K562 (cell line): Measurements from ENCODE around the gene WDR90. TPM values are rescaled to one million over a fixed set of nuclear protein-coding genes. Genes with fewer than 3 reads are reported as not detected.

Experiments used
- ATAC-seq: fragments of 200-7000 bp; cut with Tn5 transposase; 3 replicates; pipeline ENCODE4 v1.9.1; 2020; ENCODE audit warnings: moderate library complexity
- BruUV-seq: library from RNA; stranded (reverse); fragments of 400-500 nt; replicated peaks from 2 replicates; lab custom pipeline; 2021; lab: Mats Ljungman, UMichigan
- CTCF ChIA-PET: fragments of 300-600 bp; formaldehyde crosslinking; extraction: SDS; loops from one replicate; lab custom pipeline; 2021; ENCODE audit warnings: low intra/inter-chr PET ratio; lab: Yijun Ruan, JAX
- POLR2A ChIA-PET: fragments of 300-600, 350-650 bp; sonication (Branson Sonifier 250); formaldehyde crosslinking; extraction: SDS; loops from one replicate; lab custom pipeline; 2021; ENCODE audit warnings: antibody characterized with exemption, inconsistent platforms; lab: Yijun Ruan, JAX
- DNase-seq, 4 experiments: peaks; one replicate each; pipeline versions ENCODE4 v3.0.0 to v3.0.0-alpha.2; 2011 to 2018; ENCODE audit warnings: low spot score in 3 of 4, mixed read lengths in 3 of 4; ENCODE audit errors: extremely low read depth in 1 of 4
- FAIRE-seq: peaks from 2 replicates; lab custom pipeline; 2011; peaks lifted over from hg19 to GRCh38; lab: Jason Lieb, UNC
- H2AFZ ChIP-seq: 2 replicates; pipeline ENCODE4 v1.6.0; 2011; ENCODE audit warnings: low read depth, low read length, control low read depth, inconsistent platforms
- H3K27ac ChIP-seq: fragments of 200-600 bp; 3 replicates; pipeline ENCODE4 v1.8.0; 2011; ENCODE audit warnings: low read depth, mild to moderate bottlenecking, control low read depth, inconsistent platforms, low read length, moderate library complexity, mixed read lengths; ENCODE audit errors: extremely low read depth
- H3K27me3 ChIP-seq, 2 experiments: fragments of 300-600 bp in 1 of 2; 2 replicates in 1 of 2; 3 replicates in 1 of 2; pipeline versions ENCODE4 v1.6.0 to v1.8.0; 2011; ENCODE audit warnings: inconsistent platforms in 2 of 2, low read length in 2 of 2, mild to moderate bottlenecking in 1 of 2, mixed read lengths in 1 of 2, moderate library complexity in 1 of 2; ENCODE audit not compliant: control insufficient read depth in 2 of 2, insufficient read depth in 2 of 2
- H3K36me3 ChIP-seq: fragments of 300-600 bp; 3 replicates; pipeline ENCODE4 v1.8.0; 2011; ENCODE audit warnings: mild to moderate bottlenecking, low read length, inconsistent platforms; ENCODE audit not compliant: control insufficient read depth, insufficient read depth
- H3K4me1 ChIP-seq, 2 experiments: fragments of 200-600 bp in 1 of 2; replicated peaks in 1 of 2; 2 replicates in 1 of 2; 3 replicates in 1 of 2; pipeline versions ENCODE4 v1.5.1 to v1.8.0; 2011; ENCODE audit warnings: inconsistent platforms in 2 of 2, low read length in 2 of 2, mild to moderate bottlenecking in 1 of 2, mixed read lengths in 1 of 2, moderate library complexity in 1 of 2; ENCODE audit not compliant: control insufficient read depth in 2 of 2, insufficient read depth in 2 of 2
- H3K4me2 ChIP-seq: 2 replicates; pipeline ENCODE4 v1.6.1; 2011; ENCODE audit warnings: low read length, control low read depth, inconsistent platforms, mixed read lengths; ENCODE audit not compliant: insufficient read depth
- H3K4me3 ChIP-seq: fragments of 200-600 bp; sonication (generic), shearing (Covaris generic); 2 replicates; pipeline ENCODE4 v1.5.1; 2016; ENCODE audit warnings: control low read depth, inconsistent platforms
- H3K79me2 ChIP-seq: fragments of 200-600 bp; 3 replicates; pipeline ENCODE4 v1.8.0; 2011; ENCODE audit warnings: low read length, inconsistent platforms; ENCODE audit not compliant: control insufficient read depth, insufficient read depth
- H3K9ac ChIP-seq, 2 experiments: 2 replicates each; pipeline versions ENCODE4 v1.6.0 to v1.6.1; 2011; ENCODE audit warnings: low read depth in 2 of 2, low read length in 2 of 2, control low read depth in 1 of 2, inconsistent platforms in 1 of 2, mild to moderate bottlenecking in 1 of 2, mixed read lengths in 1 of 2; ENCODE audit not compliant: insufficient read depth in 1 of 2
- H3K9me1 ChIP-seq: one replicate; pipeline ENCODE4 v1.6.0; 2011; ENCODE audit warnings: inconsistent platforms, mild to moderate bottlenecking, low read length, moderate library complexity; ENCODE audit not compliant: control insufficient read depth, insufficient read depth
- H3K9me3 ChIP-seq: replicated peaks from 2 replicates; pipeline ENCODE4 v1.5.1; 2011; ENCODE audit warnings: low read depth, low read length, inconsistent platforms; ENCODE audit not compliant: control insufficient read depth, insufficient read depth
- H4K20me1 ChIP-seq: replicated peaks from 2 replicates; pipeline ENCODE4 v1.6.1; 2011; ENCODE audit warnings: low read length, inconsistent platforms, mixed read lengths; ENCODE audit not compliant: control insufficient read depth, insufficient read depth
- EGR1 ChIP-seq: fragments of 450-650 bp; conservative IDR thresholded peaks from 2 replicates; pipeline ENCODE4 v1.6.1; 2017; ENCODE audit warnings: mild to moderate bottlenecking
- GATAD2B ChIP-seq: fragments of 450-650 bp; IDR thresholded peaks from 2 replicates; pipeline ENCODE4 v1.6.1; 2017; ENCODE audit warnings: mild to moderate bottlenecking, borderline replicate concordance
- KLF6 ChIP-seq: fragments of 250-450 bp; sonication (Bioruptor Pico); IDR thresholded peaks from 2 replicates; pipeline ENCODE4 v1.4.0; 2020; ENCODE audit warnings: mild to moderate bottlenecking, moderate library complexity, borderline replicate concordance
- MTA1 ChIP-seq: fragments of 450-650 bp; IDR thresholded peaks from 2 replicates; pipeline ENCODE4 v1.6.1; 2017; ENCODE audit warnings: borderline replicate concordance
- NR1H2 ChIP-seq: sonication (generic); formaldehyde crosslinking; IDR thresholded peaks from 2 replicates; pipeline ENCODE4 v1.4.0; 2020; ENCODE audit warnings: mild to moderate bottlenecking, missing genetic modification reagents
- POLR2H ChIP-seq: IDR thresholded peaks from 2 replicates; pipeline ENCODE4 v1.6.1; 2016; ENCODE audit warnings: missing genetic modification characterization, low read depth, mild to moderate bottlenecking, control low read depth, missing compliant biosample characterization, moderate library complexity
- ZFX ChIP-seq: sonication (generic); formaldehyde crosslinking; IDR thresholded peaks from 2 replicates; pipeline ENCODE4 v1.8.0; 2022; ENCODE audit warnings: mild to moderate bottlenecking, missing genetic modification reagents, moderate library complexity
- WGBS: fragments of 100-300 bp; shearing (Covaris generic); methylation state at CpG from one replicate; pipeline ENCODE4 v1.1.6; 2016; ENCODE audit warnings: low coverage, mixed read lengths; ENCODE audit not compliant: insufficient coverage; ENCODE audit errors: missing lambda C conversion rate; 5-methylcytosine and 5-hydroxymethylcytosine counted together
- in situ Hi-C: fragments of 300-500 bp; cut with MboI; formaldehyde crosslinking; loops from 4 replicates; pipeline ENCODE4 v1.15.0; 2018; ENCODE audit warnings: inconsistent platforms, mixed read lengths
- intact Hi-C: fragments of 100-400 bp; cut with micrococcal nuclease; formaldehyde crosslinking; loops from 2 replicates; pipeline ENCODE4 v1.14.2; 2022
- polyA plus RNA-seq, 8 experiments: library from polyadenylated mRNA; depleted of rRNA in 4 of 8; stranded (reverse) in 5 of 8; unstranded in 3 of 8; fragments of >200 nt; fragmentation: Nextera tagmentation in 2 of 8; fragmentation: Illumina TruSeq in 1 of 8; extraction: Ambion mirVana in 2 of 8; extraction: Trizol in 1 of 8; gene quantifications; 2 replicates each; pipeline versions ENCODE4 v1.2.1 to v1.2.3, GENCODE V29; 2011 to 2014; ENCODE audit warnings: inconsistent platforms in 1 of 8, missing spikeins in 1 of 8
- total RNA-seq, 7 experiments: library from RNA; depleted of rRNA in 6 of 7; stranded (reverse); fragments of >200 nt in 6 of 7; fragmentation: Illumina TruSeq in 2 of 7; extraction: Trizol in 2 of 7; gene quantifications; 2 replicates each; pipeline versions ENCODE4 v1.2.1 to v1.2.3, GENCODE V29; 2011 to 2021; ENCODE audit warnings: low replicate concordance in 1 of 7
- TF ChIP-seq, protein P1 (sequence below), 2 experiments: fragments of 450-650 bp; formaldehyde crosslinking in 1 of 2; IDR thresholded peaks; 2 replicates each; pipeline versions ENCODE4 v1.4.0 to v1.6.1; 2014 to 2020; ENCODE audit warnings: mild to moderate bottlenecking in 2 of 2, borderline replicate concordance in 1 of 2, low read depth in 1 of 2
- TF ChIP-seq, protein P2 (sequence below): sonication (generic); formaldehyde crosslinking; IDR thresholded peaks from 2 replicates; pipeline ENCODE4 v1.8.0; 2022; ENCODE audit warnings: mild to moderate bottlenecking, missing genetic modification reagents
- TF ChIP-seq, protein P3 (sequence below): fragments of 450-650 bp; formaldehyde crosslinking; IDR thresholded peaks from 2 replicates; pipeline ENCODE4 v1.4.0; 2022; ENCODE audit warnings: missing genetic modification characterization

The WDR90 gene
- total and polyA plus RNA-seq, 9 of the 15 experiments (the other 6 are each of a cell fraction or from before 2014, with no cell fraction given), result 0.44 to 12.6 (median 3.3) TPM

DNA sequence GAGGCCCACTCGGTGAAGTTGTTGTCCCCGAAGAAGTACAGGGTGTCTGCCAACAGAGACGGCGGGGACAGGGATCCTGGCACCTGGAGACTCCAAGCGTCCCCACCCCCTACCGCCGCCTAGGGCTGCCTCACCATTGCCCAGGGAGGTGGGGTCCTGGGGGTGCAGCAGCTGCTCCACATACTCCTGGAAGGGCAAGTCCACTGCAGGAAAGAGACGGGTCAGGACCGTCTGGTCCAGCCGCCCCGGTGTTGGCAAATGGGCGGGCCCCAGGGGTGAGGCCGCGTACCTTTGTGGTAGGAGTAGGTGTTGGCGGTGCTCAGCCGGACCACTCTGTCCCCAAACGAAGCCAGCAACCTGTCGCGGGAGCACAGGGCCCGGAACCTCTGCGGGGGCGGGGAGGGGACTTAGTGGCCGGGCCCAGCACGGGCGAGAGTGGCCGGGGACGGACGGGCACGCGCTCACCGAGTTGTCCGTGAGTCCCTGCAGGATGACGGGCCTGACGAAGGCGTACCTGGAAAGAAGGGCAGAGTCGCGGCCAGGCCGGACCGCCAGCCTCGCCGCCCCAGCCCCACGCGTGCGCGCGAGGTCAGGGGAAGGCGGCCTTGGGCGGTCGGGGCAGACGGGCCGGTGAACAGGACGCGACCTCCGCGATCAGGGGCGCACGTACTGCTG, 34.4 kb downstream of the WDR90 start:
- DNase-seq (peak in 3 of 4 experiments; percentile 23 to 70 (median 32)), FAIRE-seq (no peak), ATAC-seq (peak; percentile 6)
- peaks cover 11% of the 10 kb centered on the region for H3K9me1 ChIP-seq
- intact Hi-C loops, result loop anchor here (5.0 kb wide), 1 partner anchor 286 kb away; the partner anchor contains the start of gene NME4
- peak overlapping the region; percentile 75 for H3K4me2 ChIP-seq
- CTCF ChIA-PET, result no interaction called here
- in situ Hi-C loops, result no loop called here
- H3K9me3 ChIP-seq, result no peaks in the 10 kb centered on the region
- H4K20me1 ChIP-seq, result peaks cover 21% of the 10 kb centered on the region
- H3K9ac ChIP-seq, result peak overlapping the region; percentile 71 to 98
- H3K79me2 ChIP-seq, result peaks cover 41% of the 10 kb centered on the region
- POLR2A ChIA-PET, result interaction anchor here (0.6 to 0.8 kb wide), 5 partner anchors 8 to 441 kb away, joined by 3 to 6 read pairs (median 3); partner anchors contain the start of gene RHBDL1
- H3K27ac ChIP-seq, result peak overlapping the region; percentile 88
- WGBS, result 3% methylated on average over 49 of the region's 57 CpGs
- peak overlapping the region; percentile 24; the same call in 1 of the 2 replicates for H2AFZ ChIP-seq
- no TSS peak for BruUV-seq
- peaks cover 61% of the 10 kb centered on the region for H3K36me3 ChIP-seq
- peak overlapping the region; percentile 98 for H3K4me3 ChIP-seq
- peaks cover 32 to 96% of the 10 kb centered on the region in 2 experiments for H3K4me1 ChIP-seq
- H3K27me3 ChIP-seq, result no peaks in the 10 kb centered on the region
- TF ChIP-seq, protein P1, sequence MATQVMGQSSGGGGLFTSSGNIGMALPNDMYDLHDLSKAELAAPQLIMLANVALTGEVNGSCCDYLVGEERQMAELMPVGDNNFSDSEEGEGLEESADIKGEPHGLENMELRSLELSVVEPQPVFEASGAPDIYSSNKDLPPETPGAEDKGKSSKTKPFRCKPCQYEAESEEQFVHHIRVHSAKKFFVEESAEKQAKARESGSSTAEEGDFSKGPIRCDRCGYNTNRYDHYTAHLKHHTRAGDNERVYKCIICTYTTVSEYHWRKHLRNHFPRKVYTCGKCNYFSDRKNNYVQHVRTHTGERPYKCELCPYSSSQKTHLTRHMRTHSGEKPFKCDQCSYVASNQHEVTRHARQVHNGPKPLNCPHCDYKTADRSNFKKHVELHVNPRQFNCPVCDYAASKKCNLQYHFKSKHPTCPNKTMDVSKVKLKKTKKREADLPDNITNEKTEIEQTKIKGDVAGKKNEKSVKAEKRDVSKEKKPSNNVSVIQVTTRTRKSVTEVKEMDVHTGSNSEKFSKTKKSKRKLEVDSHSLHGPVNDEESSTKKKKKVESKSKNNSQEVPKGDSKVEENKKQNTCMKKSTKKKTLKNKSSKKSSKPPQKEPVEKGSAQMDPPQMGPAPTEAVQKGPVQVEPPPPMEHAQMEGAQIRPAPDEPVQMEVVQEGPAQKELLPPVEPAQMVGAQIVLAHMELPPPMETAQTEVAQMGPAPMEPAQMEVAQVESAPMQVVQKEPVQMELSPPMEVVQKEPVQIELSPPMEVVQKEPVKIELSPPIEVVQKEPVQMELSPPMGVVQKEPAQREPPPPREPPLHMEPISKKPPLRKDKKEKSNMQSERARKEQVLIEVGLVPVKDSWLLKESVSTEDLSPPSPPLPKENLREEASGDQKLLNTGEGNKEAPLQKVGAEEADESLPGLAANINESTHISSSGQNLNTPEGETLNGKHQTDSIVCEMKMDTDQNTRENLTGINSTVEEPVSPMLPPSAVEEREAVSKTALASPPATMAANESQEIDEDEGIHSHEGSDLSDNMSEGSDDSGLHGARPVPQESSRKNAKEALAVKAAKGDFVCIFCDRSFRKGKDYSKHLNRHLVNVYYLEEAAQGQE (IDR thresholded peaks at IDR 0.05; ENCODE audit: borderline replicate concordance), result no peak
- TF ChIP-seq, protein P1 (CRISPR knock-in tag; IDR thresholded peaks at IDR 0.05; ENCODE audit: low read depth), result peak; percentile 81; the same call in 1 of the 2 replicates
- TF ChIP-seq, protein P2, sequence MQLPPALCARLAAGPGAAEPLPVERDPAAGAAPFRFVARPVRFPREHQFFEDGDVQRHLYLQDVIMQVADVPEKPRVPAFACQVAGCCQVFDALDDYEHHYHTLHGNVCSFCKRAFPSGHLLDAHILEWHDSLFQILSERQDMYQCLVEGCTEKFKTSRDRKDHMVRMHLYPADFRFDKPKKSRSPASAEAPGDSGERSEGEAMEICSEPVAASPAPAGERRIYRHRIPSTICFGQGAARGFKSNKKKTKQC (CRISPR knock-in tag), result no peak; the same call in 1 of the 2 replicates
- peak; percentile 59 for TF ChIP-seq ZFX (CRISPR knock-in tag)
- no peak for TF ChIP-seq GATAD2B
- no peak for TF ChIP-seq KLF6 (CRISPR knock-in tag)
- TF ChIP-seq, protein P3, sequence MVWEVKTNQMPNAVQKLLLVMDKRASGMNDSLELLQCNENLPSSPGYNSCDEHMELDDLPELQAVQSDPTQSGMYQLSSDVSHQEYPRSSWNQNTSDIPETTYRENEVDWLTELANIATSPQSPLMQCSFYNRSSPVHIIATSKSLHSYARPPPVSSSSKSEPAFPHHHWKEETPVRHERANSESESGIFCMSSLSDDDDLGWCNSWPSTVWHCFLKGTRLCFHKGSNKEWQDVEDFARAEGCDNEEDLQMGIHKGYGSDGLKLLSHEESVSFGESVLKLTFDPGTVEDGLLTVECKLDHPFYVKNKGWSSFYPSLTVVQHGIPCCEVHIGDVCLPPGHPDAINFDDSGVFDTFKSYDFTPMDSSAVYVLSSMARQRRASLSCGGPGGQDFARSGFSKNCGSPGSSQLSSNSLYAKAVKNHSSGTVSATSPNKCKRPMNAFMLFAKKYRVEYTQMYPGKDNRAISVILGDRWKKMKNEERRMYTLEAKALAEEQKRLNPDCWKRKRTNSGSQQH (CRISPR knock-in tag), result peak; percentile 78; the same call in 1 of the 2 replicates
- TF ChIP-seq NR1H2 (CRISPR knock-in tag), result 0 out of 2 replicates have a peak, but pooled peaks have one; percentile 66
- no peak for TF ChIP-seq POLR2H
- peak; percentile 89 for TF ChIP-seq EGR1
- TF ChIP-seq MTA1, result no peak
